Measurements from ENCODE around the gene SLC41A3. TPM values are rescaled to one million over a fixed set of nuclear protein-coding genes. Genes with fewer than 3 reads are reported as not detected.

SLC41A3 gene
- total and polyA plus RNA-seq, 10 of the 15 experiments (the other 5 are each of a cell fraction or from before 2014, with no cell fraction given), result 8.3 to 29.5 (median 16.7) TPM

Small RNA genes lying within 50 kb of the gene (small RNA-seq; reads per million reads assigned to genes)
- not detected for gene AC092903.1

Other genes with a start within 250 kb of the SLC41A3 start
- not detected in 2 replicates for gene ROPN1B, start 114.9 kb downstream of the SLC41A3 start, total RNA-seq (2014; rRNA removed)
- gene ROPN1B, start 114.9 kb downstream of the SLC41A3 start, total RNA-seq (2014; rRNA removed; fragmentation: Illumina TruSeq; extraction: Trizol), result not detected in 2 replicates
- not detected in 2 replicates for gene ROPN1B, start 114.9 kb downstream of the SLC41A3 start, total RNA-seq (2021)
- not detected in 2 replicates for gene ROPN1B, start 114.9 kb downstream of the SLC41A3 start, polyA plus RNA-seq (2011; rRNA removed)
- not detected in 2 replicates for gene ROPN1B, start 114.9 kb downstream of the SLC41A3 start, polyA plus RNA-seq (2014; fragmentation: Illumina TruSeq; extraction: Trizol)
- gene ROPN1B, start 114.9 kb downstream of the SLC41A3 start, polyA plus RNA-seq (2014; fragmentation: Nextera tagmentation; extraction: Ambion mirVana), result not detected
- gene ROPN1B, start 114.9 kb downstream of the SLC41A3 start, polyA plus RNA-seq (2014; rRNA removed), result not detected in 2 replicates
- gene ROPN1B, start 114.9 kb downstream of the SLC41A3 start, polyA plus RNA-seq (2016; fragmentation: Nextera tagmentation; extraction: Ambion mirVana), result not detected
- 0.38 and 0.56 TPM in 2 replicates for gene ALDH1L1, start 96.5 kb upstream of the SLC41A3 start, total RNA-seq (2014; rRNA removed)
- 0.58 and 0.74 TPM in 2 replicates for gene ALDH1L1, start 96.5 kb upstream of the SLC41A3 start, total RNA-seq (2014; rRNA removed; fragmentation: Illumina TruSeq; extraction: Trizol)
- 0.46 and 1.0 TPM in 2 replicates for gene ALDH1L1, start 96.5 kb upstream of the SLC41A3 start, total RNA-seq (2021)
- gene ALDH1L1, start 96.5 kb upstream of the SLC41A3 start, polyA plus RNA-seq (2011; rRNA removed), result 17.7 and 18.2 TPM in 2 replicates
- gene ALDH1L1, start 96.5 kb upstream of the SLC41A3 start, polyA plus RNA-seq (2014; fragmentation: Illumina TruSeq; extraction: Trizol), result 0.21 and 1.9 TPM in 2 replicates
- under 1 TPM; 0.04 to 0.14 TPM for gene ALDH1L1, start 96.5 kb upstream of the SLC41A3 start, polyA plus RNA-seq (2014; fragmentation: Nextera tagmentation; extraction: Ambion mirVana)
- 0.44 and 1.1 TPM in 2 replicates for gene ALDH1L1, start 96.5 kb upstream of the SLC41A3 start, polyA plus RNA-seq (2014; rRNA removed)
- gene ALDH1L1, start 96.5 kb upstream of the SLC41A3 start, polyA plus RNA-seq (2016; fragmentation: Nextera tagmentation; extraction: Ambion mirVana), result under 1 TPM; 0.40 to 0.54 TPM